NT2/D1 (cell line): Measurements from ENCODE around the gene GSTO2.

Experiments
- YY1 ChIP-seq: IDR thresholded peaks from 2 replicates; pipeline ENCODE4 v1.6.1; 2011; ENCODE audit not compliant: insufficient read length, insufficient read depth
- ZNF274 ChIP-seq: IDR thresholded peaks from 2 replicates; pipeline ENCODE4 v1.6.1; 2011; ENCODE audit warnings: mild to moderate bottlenecking, low read depth, low read length

DNA sequence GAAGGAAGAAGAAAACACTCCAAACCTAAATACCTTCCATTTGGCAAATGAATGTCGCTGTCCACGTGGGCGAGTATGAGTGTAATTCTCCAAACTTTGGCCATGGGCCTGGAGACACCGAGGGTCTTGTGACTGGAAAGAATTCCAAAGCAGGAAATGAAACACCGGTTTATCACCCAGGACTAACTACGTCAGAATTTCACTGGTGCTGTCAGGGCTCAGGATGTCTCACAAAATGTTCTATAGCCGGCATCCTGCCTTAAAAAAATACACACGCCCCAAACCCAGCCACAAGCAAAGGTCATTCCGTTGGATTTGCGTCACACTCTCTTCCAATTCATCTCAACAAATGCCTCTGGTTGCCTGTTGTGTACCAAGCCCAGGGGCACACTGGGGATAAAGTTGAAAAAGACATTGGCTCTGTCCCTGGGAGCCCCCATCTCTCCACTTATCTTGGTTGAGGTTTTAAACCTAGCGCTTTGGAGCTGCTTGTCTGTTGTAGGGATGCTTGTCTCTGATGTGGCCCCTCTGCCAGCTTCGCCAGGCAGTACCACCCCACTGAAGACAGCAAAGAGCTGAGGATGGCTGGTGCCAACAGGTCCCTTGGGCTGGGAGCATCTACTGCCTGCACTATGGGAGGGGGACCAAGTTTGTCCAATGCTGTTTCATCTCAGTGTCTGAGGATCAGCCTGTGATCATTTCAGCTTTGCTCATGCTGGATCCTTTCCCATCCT is 31.2 kb downstream of the GSTO2 start:
- no peak for TF ChIP-seq ZNF274
- no peak for TF ChIP-seq YY1
